ENCODE results near the gene VPS16. TPM values are rescaled to one million over a fixed set of nuclear protein-coding genes. Genes with fewer than 3 reads are reported as not detected.
"Not testable (repeated sequence)": the region's sequence is repeated elsewhere in the genome, so short reads cannot be mapped to it uniquely, and the experiment has no call there.

VPS16 gene
- total and polyA plus RNA-seq, 2 donors, result 22.2 to 33.2 TPM

DNA sequence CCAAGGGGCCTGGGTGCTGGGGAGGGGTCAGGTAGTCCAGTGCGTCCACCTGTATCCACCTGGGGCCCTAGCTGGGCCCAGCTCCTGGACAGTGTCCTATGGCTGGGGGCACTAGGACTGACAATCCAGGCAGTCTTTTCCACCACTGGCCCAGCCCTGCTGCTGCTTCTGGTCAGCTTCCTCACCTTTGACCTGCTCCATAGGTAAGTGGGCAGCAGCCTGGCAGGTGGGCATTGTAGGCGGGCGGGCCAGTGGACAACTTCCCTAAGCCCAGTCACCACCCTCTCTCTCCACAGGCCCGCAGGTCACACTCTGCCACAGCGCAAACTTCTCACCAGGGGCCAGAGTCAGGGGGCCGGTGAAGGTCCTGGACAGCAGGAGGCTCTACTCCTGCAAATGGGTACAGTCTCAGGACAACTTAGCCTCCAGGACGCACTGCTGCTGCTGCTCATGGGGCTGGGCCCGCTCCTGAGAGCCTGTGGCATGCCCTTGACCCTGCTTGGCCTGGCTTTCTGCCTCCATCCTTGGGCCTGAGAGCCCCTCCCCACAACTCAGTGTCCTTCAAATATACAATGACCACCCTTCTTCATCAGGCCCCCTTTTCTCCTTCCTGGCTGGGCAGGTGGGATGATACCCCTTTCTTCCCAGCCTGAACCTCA lies 25.2 kb upstream of the VPS16 start:
- 88% methylated on average over 8 of the region's 8 CpGs for WGBS
- Histone ChIP-seq H3K4me3 (ENCODE audit: low read depth, low read length) (no peak overlapping the region), H3K36me3 (ENCODE audit: insufficient read depth) (no peaks in the 10 kb centered on the region), H3K4me1 (ENCODE audit: insufficient read depth) (no peaks in the 10 kb centered on the region), H3K27ac (ENCODE audit: low read depth) (no peak overlapping the region)
- no peak for DNase-seq (ENCODE audit: extremely low spot score)

DNA sequence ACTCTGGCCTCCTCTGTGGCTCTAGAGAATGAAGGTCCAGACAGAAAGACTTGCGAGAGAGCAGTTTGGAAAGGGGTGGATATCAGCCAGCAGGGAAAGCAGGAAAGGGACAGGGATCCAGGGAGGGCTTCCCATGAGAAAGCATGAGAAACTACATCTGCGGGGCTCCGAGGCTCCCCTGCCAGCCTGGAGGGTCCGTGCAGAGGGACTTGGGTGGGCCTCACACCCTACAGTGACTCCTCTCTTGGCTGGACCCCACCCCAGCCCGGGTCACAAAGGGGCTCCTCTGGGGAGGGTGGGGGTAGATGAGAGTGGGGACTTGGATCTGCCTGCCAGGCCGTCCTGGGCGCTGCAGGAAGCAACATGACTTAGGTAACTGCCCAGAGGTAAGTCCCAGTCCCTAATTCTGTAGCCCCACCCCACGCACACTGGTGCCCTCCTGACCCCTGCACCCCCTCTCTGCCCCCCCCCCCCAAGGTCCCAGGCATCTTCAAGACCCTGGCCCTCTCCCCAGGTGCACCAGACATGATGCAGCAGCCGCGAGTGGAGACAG lies 24.4 kb upstream of the VPS16 start, which contains the start of gene TMEM239:
Gene TMEM239 (plus strand): TSS at position 335 of the 553 bp plus-strand sequence. CDS start 191 bp downstream, at position 526.
- 81% methylated on average over 10 of the region's 10 CpGs for WGBS
- Histone ChIP-seq H3K36me3 (ENCODE audit: insufficient read depth) (no peaks in the 10 kb centered on the region), H3K4me1 (ENCODE audit: insufficient read depth) (no peaks in the 10 kb centered on the region), H3K4me3 (ENCODE audit: low read depth, low read length) (no peak within 1 kb of the TSS), H3K27ac (ENCODE audit: low read depth) (no peak within 1 kb of the TSS)
- DNase-seq (ENCODE audit: extremely low spot score), result no peak

DNA sequence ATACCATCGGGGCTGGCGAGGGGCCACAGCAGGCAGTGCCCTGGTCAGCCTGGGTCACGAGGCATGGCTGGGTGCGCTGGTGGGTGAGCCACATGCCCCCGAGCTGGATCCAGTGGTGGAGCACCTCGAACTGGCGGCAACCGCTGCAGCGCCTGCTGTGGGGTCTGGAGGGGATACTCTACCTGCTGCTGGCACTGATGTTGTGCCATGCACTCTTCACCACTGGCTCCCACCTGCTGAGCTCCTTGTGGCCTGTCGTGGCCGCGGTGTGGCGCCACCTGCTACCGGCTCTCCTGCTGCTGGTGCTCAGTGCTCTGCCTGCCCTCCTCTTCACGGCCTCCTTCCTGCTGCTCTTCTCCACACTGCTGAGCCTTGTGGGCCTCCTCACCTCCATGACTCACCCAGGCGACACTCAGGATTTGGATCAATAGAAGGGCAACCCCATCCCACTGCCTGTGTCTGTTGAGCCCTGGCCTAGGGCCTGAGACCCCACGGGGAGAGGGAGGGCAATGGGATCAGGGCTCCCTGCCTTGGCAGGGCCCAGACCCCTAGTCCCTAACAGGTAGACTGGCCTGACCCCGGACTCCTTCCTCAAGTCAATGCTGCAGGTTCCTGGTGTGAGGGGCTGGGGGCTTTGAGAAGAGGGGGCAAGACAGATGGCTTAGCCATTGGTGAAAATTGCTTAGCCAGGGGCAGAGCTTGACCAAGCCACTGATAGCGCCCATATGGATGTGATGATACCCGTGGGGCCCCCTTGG lies 23.8 kb upstream of the VPS16 start:
- DNase-seq (ENCODE audit: extremely low spot score), result no peak
- Histone ChIP-seq H3K36me3 (ENCODE audit: insufficient read depth) (no peaks in the 10 kb centered on the region), H3K4me3 (ENCODE audit: low read depth, low read length) (no peak overlapping the region), H3K4me1 (ENCODE audit: insufficient read depth) (no peaks in the 10 kb centered on the region), H3K27ac (ENCODE audit: low read depth) (no peak overlapping the region)
- WGBS, result 80% methylated on average over 20 of the region's 20 CpGs

DNA sequence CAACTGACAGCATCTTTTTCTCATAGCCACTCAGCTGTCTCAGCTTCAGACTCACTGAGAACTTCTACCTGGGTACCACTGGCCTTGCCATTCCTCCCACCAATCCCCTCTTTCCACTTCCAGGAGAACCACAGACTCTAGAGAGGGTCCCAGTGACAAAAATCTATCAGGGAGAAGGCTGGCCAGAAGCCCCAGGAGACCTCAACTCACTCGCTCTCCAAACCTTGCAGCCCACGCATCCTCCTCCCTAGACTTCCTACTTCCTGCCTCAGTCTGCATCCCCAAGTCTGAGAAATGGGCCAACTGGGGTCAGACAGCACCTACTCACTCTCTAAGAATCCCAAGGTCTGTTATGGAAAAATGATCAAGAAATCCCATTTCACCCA lies 23.2 kb upstream of the VPS16 start:
- Histone ChIP-seq H3K27ac (ENCODE audit: low read depth) (no peak overlapping the region), H3K4me1 (ENCODE audit: insufficient read depth) (no peaks in the 10 kb centered on the region), H3K36me3 (ENCODE audit: insufficient read depth) (no peaks in the 10 kb centered on the region), H3K4me3 (ENCODE audit: low read depth, low read length) (no peak overlapping the region)
- no peak for DNase-seq (ENCODE audit: extremely low spot score)
- WGBS, result 94% methylated on average over 2 of the region's 2 CpGs

DNA sequence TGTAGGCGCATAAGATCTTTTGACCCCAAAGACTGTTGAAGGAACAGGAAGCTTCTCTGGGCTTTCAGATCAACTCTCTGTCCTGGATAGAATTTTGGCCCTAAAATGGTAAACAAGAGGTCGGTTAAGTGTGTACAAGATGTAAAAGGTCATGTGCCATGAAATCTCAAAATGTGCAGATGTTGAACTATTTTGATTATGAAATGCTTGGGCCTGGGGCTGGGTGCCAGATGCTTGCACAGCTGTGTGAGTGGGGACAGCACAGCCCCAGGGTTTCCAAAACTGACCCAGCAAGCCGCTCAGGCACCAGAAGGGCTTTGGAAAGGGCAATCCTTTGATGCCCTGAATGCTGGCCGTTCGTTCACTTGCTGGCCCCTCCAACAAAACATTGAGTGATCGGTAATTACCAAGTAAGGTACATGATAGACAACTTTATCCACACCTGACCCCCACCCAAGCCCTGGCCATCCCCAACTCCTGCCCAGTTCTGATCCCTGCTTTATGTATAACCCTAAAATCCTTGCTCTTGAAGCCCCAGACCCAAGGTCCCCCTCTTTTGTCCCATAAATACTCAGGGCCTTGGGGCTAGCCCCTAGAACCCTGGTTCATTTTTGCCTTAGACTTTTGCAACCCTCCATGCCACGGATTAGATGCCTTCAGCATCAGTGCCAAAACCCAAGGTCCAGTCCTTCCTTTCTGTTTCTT lies 22.5 kb upstream of the VPS16 start:
- WGBS, result 77% methylated on average over 7 of the region's 7 CpGs
- Histone ChIP-seq H3K36me3 (ENCODE audit: insufficient read depth) (no peaks in the 10 kb centered on the region), H3K4me3 (ENCODE audit: low read depth, low read length) (no peak overlapping the region), H3K27ac (ENCODE audit: low read depth) (no peak overlapping the region), H3K4me1 (ENCODE audit: insufficient read depth) (no peaks in the 10 kb centered on the region)
- no peak for DNase-seq (ENCODE audit: extremely low spot score)

DNA sequence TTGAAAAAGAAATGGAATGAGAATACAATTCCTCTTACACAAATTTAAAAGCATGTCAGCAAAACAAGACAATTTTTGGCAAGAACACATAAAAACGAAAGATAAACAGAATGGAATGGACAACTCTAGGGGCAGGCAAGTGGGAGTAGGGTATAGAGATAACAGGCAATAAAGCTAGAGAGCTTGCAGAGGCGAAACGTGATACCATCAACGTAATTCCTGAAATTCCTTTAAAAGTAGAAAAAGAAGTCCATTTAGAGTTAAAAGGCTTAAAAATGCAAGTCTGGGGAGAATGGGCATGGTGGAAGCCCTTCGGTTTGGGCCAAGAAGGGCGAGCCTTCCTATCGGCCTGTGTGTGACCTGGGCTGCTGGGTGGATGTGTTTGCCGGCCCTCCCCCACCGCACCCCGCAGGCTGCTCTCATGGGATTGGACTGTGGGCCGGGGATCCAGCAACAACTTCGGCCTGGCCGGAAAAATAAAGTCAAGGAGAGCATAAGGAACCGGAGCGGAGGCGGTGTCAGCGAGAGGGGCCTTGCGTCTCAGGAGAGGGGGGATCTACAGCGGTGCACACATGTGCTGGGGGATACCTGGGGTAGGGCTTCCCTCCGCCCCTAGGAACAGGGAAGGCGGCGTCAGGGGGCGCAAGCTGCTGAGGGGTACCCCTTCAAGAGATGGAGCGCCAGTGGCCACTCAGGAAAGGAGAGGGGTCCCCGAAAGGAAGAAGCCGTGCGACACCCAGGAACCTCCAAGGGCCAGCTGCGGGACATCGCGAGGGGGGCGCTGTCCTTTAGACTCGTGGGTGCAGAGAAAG lies 20.3 kb upstream of the VPS16 start:
- Histone ChIP-seq H3K4me1 (ENCODE audit: insufficient read depth) (no peaks in the 10 kb centered on the region), H3K36me3 (ENCODE audit: insufficient read depth) (no peaks in the 10 kb centered on the region), H3K4me3 (ENCODE audit: low read depth, low read length) (no peak overlapping the region), H3K27ac (ENCODE audit: low read depth) (no peak overlapping the region)
- WGBS, result 22% methylated on average over 32 of the region's 32 CpGs
- no peak for DNase-seq (ENCODE audit: extremely low spot score)

DNA sequence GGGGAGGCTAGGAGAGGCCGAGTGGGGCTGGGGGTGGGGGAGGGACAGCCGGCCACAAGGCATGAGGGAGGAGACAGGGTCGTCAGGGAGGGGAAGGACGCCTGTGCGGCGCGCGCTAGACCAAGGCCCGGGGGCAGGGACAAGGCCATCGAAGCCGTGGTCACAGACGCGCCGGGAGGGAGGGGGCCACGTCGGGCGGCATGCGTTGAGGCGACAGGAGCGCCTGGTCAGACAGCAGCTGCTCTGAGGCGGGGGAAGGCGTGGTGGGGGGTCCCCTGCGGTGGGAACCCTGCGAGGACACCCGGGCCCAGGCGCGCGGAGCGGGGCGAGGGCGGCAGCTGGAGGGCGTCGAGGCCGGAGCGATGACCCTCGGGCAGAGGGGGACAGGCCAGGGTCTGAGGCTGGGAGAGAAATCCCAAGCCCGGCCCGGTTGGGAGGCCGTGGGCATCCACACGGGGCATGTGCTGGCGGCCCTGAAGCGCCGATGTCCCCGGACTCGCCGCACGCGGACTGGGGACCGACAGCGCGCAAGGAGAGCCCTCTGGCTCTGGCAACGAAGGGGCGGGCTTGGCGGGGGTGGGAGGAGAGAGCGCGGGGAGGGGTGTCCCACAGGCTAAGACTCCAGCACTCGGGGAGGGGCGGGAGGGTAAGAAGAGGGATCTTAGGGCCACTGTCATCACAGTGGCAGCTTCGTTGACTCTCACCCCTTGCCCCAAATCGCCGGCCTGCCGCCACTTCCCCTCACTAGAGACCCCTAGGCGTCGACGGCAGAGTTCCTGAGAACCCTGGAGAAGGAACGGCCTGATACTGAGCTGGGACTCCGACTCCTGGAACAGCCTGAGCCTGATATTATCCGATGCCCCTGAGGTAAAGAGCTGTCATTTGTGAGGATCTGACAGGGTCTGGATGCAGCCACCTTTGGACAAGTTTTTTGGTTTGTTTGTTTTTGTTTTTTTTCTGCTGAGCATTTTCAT lies 19.4 kb upstream of the VPS16 start:
- H3K27ac ChIP-seq (ENCODE audit: low read depth), result no peak overlapping the region
- H3K4me3 ChIP-seq (ENCODE audit: low read depth, low read length), result no peak overlapping the region
- no peak for DNase-seq (ENCODE audit: extremely low spot score)
- no peaks in the 10 kb centered on the region for H3K4me1 ChIP-seq (ENCODE audit: insufficient read depth)
- H3K36me3 ChIP-seq (ENCODE audit: insufficient read depth), result no peaks in the 10 kb centered on the region
- 13% methylated on average over 68 of the region's 68 CpGs for WGBS

DNA sequence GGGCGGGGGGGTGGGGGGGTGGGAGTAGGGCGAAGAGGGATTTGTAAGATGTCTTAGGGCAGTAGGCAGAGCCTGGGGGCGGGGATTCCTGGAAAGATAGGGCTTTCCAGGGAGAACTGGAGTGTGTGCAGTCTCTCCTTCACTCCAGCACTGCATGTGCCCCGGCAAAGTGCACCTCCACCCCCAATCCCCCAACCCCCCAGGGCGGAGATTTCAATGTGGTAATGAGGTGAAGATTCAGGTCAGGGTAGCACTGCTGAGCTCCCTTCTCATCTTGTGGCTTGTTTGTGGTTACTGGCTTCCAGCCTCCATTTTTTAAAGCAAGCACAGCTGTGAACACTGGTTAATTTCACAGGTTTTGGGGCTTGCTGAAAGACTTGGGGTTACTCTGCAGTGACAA lies 18.5 kb upstream of the VPS16 start:
- DNase-seq (ENCODE audit: extremely low spot score), result no peak
- H3K4me1 ChIP-seq (ENCODE audit: insufficient read depth), result no peaks in the 10 kb centered on the region
- no peak overlapping the region for H3K4me3 ChIP-seq (ENCODE audit: low read depth, low read length)
- 28% methylated on average over 5 of the region's 5 CpGs for WGBS
- H3K27ac ChIP-seq (ENCODE audit: low read depth), result no peak overlapping the region
- no peaks in the 10 kb centered on the region for H3K36me3 ChIP-seq (ENCODE audit: insufficient read depth)

DNA sequence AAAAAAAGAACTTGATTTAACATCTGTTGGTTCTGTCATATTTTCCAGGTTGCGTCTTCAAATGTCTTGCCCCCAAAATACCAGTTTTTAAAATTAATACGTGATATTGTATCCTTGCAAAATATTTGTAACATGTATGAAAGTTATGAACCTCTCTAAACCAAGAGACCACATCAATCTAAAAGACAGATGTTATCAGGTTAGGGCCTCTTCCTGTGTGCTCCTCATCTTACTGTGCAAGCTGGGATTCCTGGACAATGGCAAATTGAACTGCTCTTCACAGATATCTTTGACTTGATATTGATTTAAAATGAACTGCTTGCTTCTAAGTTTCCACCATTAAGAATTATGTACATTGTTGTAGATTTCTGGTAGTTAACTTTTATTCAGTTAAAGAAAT lies 14.8 kb upstream of the VPS16 start:
- H3K36me3 ChIP-seq (ENCODE audit: insufficient read depth), result no peaks in the 10 kb centered on the region
- H3K4me1 ChIP-seq (ENCODE audit: insufficient read depth), result no peaks in the 10 kb centered on the region
- no peak overlapping the region for H3K27ac ChIP-seq (ENCODE audit: low read depth)
- no peak for DNase-seq (ENCODE audit: extremely low spot score)
- no peak overlapping the region for H3K4me3 ChIP-seq (ENCODE audit: low read depth, low read length)
- 83% methylated on average over 2 of the region's 2 CpGs for WGBS

DNA sequence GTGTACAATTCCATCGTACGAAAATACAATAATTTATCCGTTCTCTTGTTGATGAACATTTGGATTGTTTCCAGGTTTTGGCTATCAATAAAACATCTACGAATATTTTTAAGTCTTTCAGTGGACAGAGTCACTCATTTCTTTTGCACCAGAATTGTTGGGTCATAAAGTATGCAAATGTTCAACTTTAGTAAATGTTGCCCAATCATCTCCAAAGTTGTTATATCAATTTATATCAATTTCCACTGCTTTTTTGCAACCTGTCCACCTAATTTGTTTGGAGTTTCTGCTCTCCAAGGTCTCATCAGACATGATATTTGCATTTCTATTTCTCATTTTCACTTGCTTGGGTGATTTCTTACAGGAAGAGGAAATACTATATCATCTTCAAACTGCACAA lies 13.9 kb upstream of the VPS16 start:
- Histone ChIP-seq H3K4me3 (ENCODE audit: low read depth, low read length) (no peak overlapping the region), H3K27ac (ENCODE audit: low read depth) (no peak overlapping the region), H3K4me1 (ENCODE audit: insufficient read depth) (no peaks in the 10 kb centered on the region), H3K36me3 (ENCODE audit: insufficient read depth) (no peaks in the 10 kb centered on the region)
- 83% methylated on average over 4 of the region's 4 CpGs for WGBS
- DNase-seq (ENCODE audit: extremely low spot score), result no peak

DNA sequence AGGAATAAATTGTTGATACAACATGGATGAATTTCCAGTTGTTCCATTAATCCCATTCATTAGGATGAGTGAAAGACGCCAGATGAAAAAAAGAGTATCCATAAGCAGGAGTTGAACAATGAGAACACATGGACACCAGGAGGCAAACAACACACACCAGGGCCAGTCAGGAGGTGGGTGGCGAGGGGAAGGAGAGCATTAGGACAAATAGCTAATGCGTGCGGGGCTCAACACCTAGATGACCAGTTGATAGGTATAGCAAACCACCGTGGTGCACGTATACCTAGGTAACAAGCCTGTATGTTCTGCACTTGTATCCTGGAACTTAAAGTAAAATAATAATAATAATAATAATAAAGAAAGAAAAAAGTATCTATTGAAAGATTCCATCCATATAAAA lies 11.2 kb upstream of the VPS16 start:
- H3K27ac ChIP-seq (ENCODE audit: low read depth), result no peak overlapping the region
- no peak for DNase-seq (ENCODE audit: extremely low spot score)
- H3K36me3 ChIP-seq (ENCODE audit: insufficient read depth), result no peaks in the 10 kb centered on the region
- 64% methylated on average over 6 of the region's 6 CpGs for WGBS
- H3K4me1 ChIP-seq (ENCODE audit: insufficient read depth), result no peaks in the 10 kb centered on the region
- no peak overlapping the region for H3K4me3 ChIP-seq (ENCODE audit: low read depth, low read length)

DNA sequence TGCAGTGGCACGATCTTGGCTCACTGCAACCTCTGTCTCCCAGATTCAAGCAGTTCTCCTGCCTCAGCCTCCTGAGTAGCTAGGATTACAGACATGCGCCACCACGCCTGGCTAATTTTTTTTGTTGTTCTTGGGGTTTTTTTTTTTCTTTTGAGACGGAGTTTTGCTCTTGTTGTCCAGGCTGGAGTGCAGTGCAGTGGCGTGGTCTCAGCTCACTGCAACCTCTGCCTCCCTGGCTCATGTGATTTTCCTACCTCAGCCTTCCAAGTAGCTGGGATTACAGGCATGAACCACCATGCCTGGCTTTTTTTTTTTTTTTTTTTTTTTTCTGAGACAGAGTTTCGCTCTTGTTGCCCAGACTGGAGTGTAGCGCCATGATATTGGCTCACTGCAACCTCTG lies 9.3 kb upstream of the VPS16 start:
- H3K4me3 ChIP-seq (ENCODE audit: low read depth, low read length); H3K36me3 ChIP-seq (ENCODE audit: insufficient read depth); H3K4me1 ChIP-seq (ENCODE audit: insufficient read depth); DNase-seq (ENCODE audit: extremely low spot score); H3K27ac ChIP-seq (ENCODE audit: low read depth): not testable (repeated sequence)
- WGBS, result 85% methylated on average over 7 of the region's 7 CpGs

Data from urinary bladder (tissue), 4 donors.